Neural cell (in vitro differentiated cells): Measurements from ENCODE around the gene SLC25A26. TPM values are rescaled to one million over a fixed set of nuclear protein-coding genes. Genes with fewer than 3 reads are reported as not detected.

Experiments used
- H2AFZ ChIP-seq: fragments of 200-600, 300-800 bp; sonication (generic), shearing (Covaris generic); 2 replicates; pipeline ENCODE4 v1.6.0; 2014; ENCODE audit warnings: low read depth, mild to moderate bottlenecking, antibody characterized with exemption, low read length, moderate library complexity
- H3F3A ChIP-seq: fragments of 200-600 bp; shearing (Covaris generic); 2 replicates; pipeline ENCODE4 v1.6.1; 2016; ENCODE audit warnings: mild to moderate bottlenecking, moderate library complexity, mixed read lengths, antibody characterized with exemption, low read length; ENCODE audit not compliant: insufficient read depth, poor library complexity, severe bottlenecking
- H3K27ac ChIP-seq: fragments of 200-600, 300-800 bp; sonication (generic), shearing (Covaris generic); 2 replicates; pipeline ENCODE4 v1.5.1; 2014; ENCODE audit warnings: mild to moderate bottlenecking, low read length, moderate library complexity
- H3K27me3 ChIP-seq: fragments of 300-800, 200-600 bp; sonication (generic), shearing (Covaris generic); 2 replicates; pipeline ENCODE4 v1.6.0; 2014; ENCODE audit warnings: mild to moderate bottlenecking, low read depth, low read length, moderate library complexity; ENCODE audit not compliant: insufficient read depth
- H3K36me3 ChIP-seq: fragments of 300-800, 200-600 bp; sonication (generic), shearing (Covaris generic); 2 replicates; pipeline ENCODE4 v1.5.1; 2014; ENCODE audit warnings: mild to moderate bottlenecking, antibody characterized with exemption, low read length, moderate library complexity; ENCODE audit not compliant: insufficient read depth
- H3K4me2 ChIP-seq: fragments of 300-800, 200-600 bp; sonication (generic), shearing (Covaris generic); 2 replicates; pipeline ENCODE4 v1.6.0; 2014; ENCODE audit warnings: mild to moderate bottlenecking, low read length
- H3K4me3 ChIP-seq: fragments of 300-800, 200-600 bp; sonication (generic), shearing (Covaris generic); 2 replicates; pipeline ENCODE4 v1.5.1; 2014; ENCODE audit warnings: mild to moderate bottlenecking, low read length, moderate library complexity
- H3K79me2 ChIP-seq: fragments of 200-600 bp; shearing (Covaris generic); replicated peaks from 2 replicates; pipeline ENCODE4 v1.6.0; 2014; ENCODE audit warnings: mild to moderate bottlenecking, low read length, moderate library complexity; ENCODE audit not compliant: insufficient read depth
- H3K9ac ChIP-seq: fragments of 300-800, 200-600 bp; sonication (generic), shearing (Covaris generic); 2 replicates; pipeline ENCODE4 v1.6.1; 2016; ENCODE audit warnings: mild to moderate bottlenecking, low read length, mixed read lengths
- H3K9me2 ChIP-seq: fragments of 200-600 bp; shearing (Covaris generic); 2 replicates; pipeline ENCODE4 v1.6.1; 2016; ENCODE audit warnings: mild to moderate bottlenecking, low read length, mixed read lengths; ENCODE audit not compliant: insufficient read depth
- H3K9me3 ChIP-seq: fragments of 200-600, 300-800 bp; sonication (generic), shearing (Covaris generic); 2 replicates; pipeline ENCODE4 v1.6.1; 2016; ENCODE audit warnings: mild to moderate bottlenecking, mixed run types, low read length, moderate library complexity, mixed read lengths
- H4K20me1 ChIP-seq: fragments of 200-600 bp; shearing (Covaris generic); 2 replicates; pipeline ENCODE4 v1.6.1; 2016; ENCODE audit warnings: mild to moderate bottlenecking, mixed run types; ENCODE audit not compliant: insufficient read depth
- CTCF ChIP-seq: fragments of 450-650 bp; IDR thresholded peaks from 2 replicates; pipeline ENCODE4 v1.5.1; 2014; ENCODE audit warnings: antibody characterized with exemption, mild to moderate bottlenecking, moderate library complexity; ENCODE audit not compliant: poor library complexity, severe bottlenecking
- EP300 ChIP-seq: fragments of 450-650 bp; conservative IDR thresholded peaks from 2 replicates; pipeline ENCODE4 v1.6.1; 2014; ENCODE audit warnings: antibody characterized with exemption, mild to moderate bottlenecking, moderate library complexity; ENCODE audit not compliant: poor library complexity, severe bottlenecking
- EZH2 ChIP-seq: fragments of 200-600, 300-800 bp; shearing (Covaris generic), sonication (generic); IDR thresholded peaks from 2 replicates; pipeline ENCODE4 v1.6.1; 2014; ENCODE audit warnings: antibody characterized with exemption, low read length, borderline replicate concordance, mild to moderate bottlenecking; ENCODE audit not compliant: insufficient read depth, poor library complexity, severe bottlenecking
- MXI1 ChIP-seq: fragments of 450-650 bp; conservative IDR thresholded peaks from 2 replicates; pipeline ENCODE4 v1.6.1; 2014; ENCODE audit warnings: antibody characterized with exemption, mild to moderate bottlenecking; ENCODE audit not compliant: poor library complexity, severe bottlenecking
- POLR2AphosphoS5 ChIP-seq: IDR thresholded peaks from 2 replicates; pipeline ENCODE4 v1.6.1; 2012
- RAD21 ChIP-seq: fragments of 450-650 bp; conservative IDR thresholded peaks from 2 replicates; pipeline ENCODE4 v1.6.1; 2014; ENCODE audit warnings: antibody characterized with exemption, mild to moderate bottlenecking, moderate library complexity
- SMC3 ChIP-seq: fragments of 450-650 bp; conservative IDR thresholded peaks from 2 replicates; pipeline ENCODE4 v1.6.1; 2014; ENCODE audit warnings: antibody characterized with exemption, mild to moderate bottlenecking, moderate library complexity; ENCODE audit not compliant: poor library complexity
- TAF1 ChIP-seq: IDR thresholded peaks from 2 replicates; pipeline ENCODE4 v1.6.1; 2012; ENCODE audit warnings: low read depth
- polyA plus RNA-seq: library from polyadenylated mRNA; depleted of rRNA; stranded (reverse); fragments of >200 nt; gene quantifications from 2 replicates; pipeline ENCODE4 v1.2.3, GENCODE V29; 2014
- TF ChIP-seq, protein P1 (sequence below): IDR thresholded peaks from 2 replicates; pipeline ENCODE4 v1.6.1; 2012; ENCODE audit warnings: borderline replicate concordance

The SLC25A26 gene
- polyA plus RNA-seq, 1 donor from 2014 or later, result 21.0 TPM

DNA sequence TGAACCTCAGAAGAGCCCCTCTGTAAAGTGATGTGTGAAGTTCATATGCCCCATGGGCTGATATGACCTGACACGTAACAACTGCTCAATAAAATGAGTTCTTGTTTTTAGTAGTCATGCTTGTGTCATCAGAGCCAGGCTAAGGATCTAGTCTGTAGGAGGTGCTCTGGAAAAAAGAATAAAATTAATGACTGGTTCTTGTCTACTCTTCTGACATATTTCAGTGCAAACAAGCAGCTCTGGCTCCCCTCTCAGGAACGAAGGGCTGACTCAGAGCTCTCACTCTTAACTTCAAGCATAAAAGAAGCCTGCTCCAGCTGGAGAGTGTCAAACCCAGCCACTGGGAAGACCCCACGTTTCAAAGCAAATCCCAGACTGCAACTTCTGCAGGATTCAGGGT, 203.0 kb downstream of the SLC25A26 start:
- Histone ChIP-seq H3K9ac (no peak overlapping the region), H4K20me1 (no peaks in the 10 kb centered on the region), H2AFZ (no peak overlapping the region), H3F3A (no peaks in the 10 kb centered on the region), H3K4me2 (no peak overlapping the region), H3K79me2 (peaks cover 9% of the 10 kb centered on the region), H3K27me3 (no peaks in the 10 kb centered on the region), H3K27ac (no peak overlapping the region), H3K9me3 (peaks cover 6% of the 10 kb centered on the region), H3K9me2 (no peaks in the 10 kb centered on the region), H3K36me3 (no peaks in the 10 kb centered on the region), H3K4me3 (no peak overlapping the region)
- TF ChIP-seq SMC3 (no peak), POLR2AphosphoS5 (no peak), TAF1 (no peak), RAD21 (no peak), EP300 (no peak), EZH2 (no peak)

DNA sequence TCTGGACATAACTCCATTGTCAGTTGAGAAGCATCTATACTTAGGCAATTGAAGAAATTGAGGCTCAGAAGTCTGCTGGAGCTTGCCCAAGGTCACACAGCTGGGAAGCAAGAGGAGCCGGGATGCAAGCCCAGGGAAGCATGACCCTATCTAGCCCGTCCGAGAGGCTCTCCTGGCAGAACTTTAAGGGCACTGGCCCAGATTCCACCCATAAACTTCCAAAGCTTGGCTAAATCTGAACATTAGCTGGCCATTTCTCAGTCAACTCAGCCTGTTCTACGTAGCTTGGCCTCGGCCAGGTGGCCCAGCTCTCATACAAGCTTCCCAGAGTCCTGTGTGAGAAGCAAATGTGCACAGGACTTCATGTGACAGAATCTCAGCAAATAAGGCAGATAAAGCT, 204.2 kb downstream of the SLC25A26 start:
- Histone ChIP-seq H3K27ac (no peak overlapping the region), H3K4me3 (no peak overlapping the region), H3K9ac (no peak overlapping the region), H3F3A (no peaks in the 10 kb centered on the region), H3K4me2 (no peak overlapping the region), H3K9me2 (no peaks in the 10 kb centered on the region), H3K9me3 (peaks cover 6% of the 10 kb centered on the region), H3K79me2 (peaks cover 5% of the 10 kb centered on the region), H4K20me1 (no peaks in the 10 kb centered on the region), H3K36me3 (no peaks in the 10 kb centered on the region), H3K27me3 (no peaks in the 10 kb centered on the region), H2AFZ (no peak overlapping the region)
- TF ChIP-seq SMC3 (no peak), EP300 (no peak), POLR2AphosphoS5 (no peak), EZH2 (no peak), CTCF (no peak), MXI1 (no peak), RAD21 (no peak), TAF1 (no peak)
- TF ChIP-seq, protein P1, sequence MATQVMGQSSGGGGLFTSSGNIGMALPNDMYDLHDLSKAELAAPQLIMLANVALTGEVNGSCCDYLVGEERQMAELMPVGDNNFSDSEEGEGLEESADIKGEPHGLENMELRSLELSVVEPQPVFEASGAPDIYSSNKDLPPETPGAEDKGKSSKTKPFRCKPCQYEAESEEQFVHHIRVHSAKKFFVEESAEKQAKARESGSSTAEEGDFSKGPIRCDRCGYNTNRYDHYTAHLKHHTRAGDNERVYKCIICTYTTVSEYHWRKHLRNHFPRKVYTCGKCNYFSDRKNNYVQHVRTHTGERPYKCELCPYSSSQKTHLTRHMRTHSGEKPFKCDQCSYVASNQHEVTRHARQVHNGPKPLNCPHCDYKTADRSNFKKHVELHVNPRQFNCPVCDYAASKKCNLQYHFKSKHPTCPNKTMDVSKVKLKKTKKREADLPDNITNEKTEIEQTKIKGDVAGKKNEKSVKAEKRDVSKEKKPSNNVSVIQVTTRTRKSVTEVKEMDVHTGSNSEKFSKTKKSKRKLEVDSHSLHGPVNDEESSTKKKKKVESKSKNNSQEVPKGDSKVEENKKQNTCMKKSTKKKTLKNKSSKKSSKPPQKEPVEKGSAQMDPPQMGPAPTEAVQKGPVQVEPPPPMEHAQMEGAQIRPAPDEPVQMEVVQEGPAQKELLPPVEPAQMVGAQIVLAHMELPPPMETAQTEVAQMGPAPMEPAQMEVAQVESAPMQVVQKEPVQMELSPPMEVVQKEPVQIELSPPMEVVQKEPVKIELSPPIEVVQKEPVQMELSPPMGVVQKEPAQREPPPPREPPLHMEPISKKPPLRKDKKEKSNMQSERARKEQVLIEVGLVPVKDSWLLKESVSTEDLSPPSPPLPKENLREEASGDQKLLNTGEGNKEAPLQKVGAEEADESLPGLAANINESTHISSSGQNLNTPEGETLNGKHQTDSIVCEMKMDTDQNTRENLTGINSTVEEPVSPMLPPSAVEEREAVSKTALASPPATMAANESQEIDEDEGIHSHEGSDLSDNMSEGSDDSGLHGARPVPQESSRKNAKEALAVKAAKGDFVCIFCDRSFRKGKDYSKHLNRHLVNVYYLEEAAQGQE, result no peak
